Panc1 (cell line): ENCODE results near the gene GIPC3. TPM values are rescaled to one million over a fixed set of nuclear protein-coding genes. Genes with fewer than 3 reads are reported as not detected.

Source experiments
- ATAC-seq: fragments of 200-7000 bp; cut with Tn5 transposase; 2 replicates; pipeline ENCODE4 v1.9.1; 2020; ENCODE audit warnings: mild to moderate bottlenecking, moderate library complexity
- BruUV-seq: library from RNA; stranded (reverse); fragments of 400-500 nt; replicated peaks from 2 replicates; lab custom pipeline; 2021; lab: Mats Ljungman, UMichigan
- CTCF ChIA-PET: fragments of 300-600 bp; sonication (Branson Sonifier 250); formaldehyde crosslinking; loops from one replicate; lab custom pipeline; 2022; ENCODE audit warnings: antibody characterized with exemption; lab: Charles Lee
- POLR2A ChIA-PET: fragments of 300-600 bp; sonication (Branson Sonifier 250); formaldehyde crosslinking; loops from one replicate; lab custom pipeline; 2022; ENCODE audit warnings: antibody characterized with exemption; lab: Charles Lee
- DNase-seq: peaks from one replicate; pipeline ENCODE4 v3.0.0-alpha.2; 2010; ENCODE audit warnings: low read depth, low spot score
- H3K27ac ChIP-seq: 2 replicates; pipeline ENCODE4 v1.5.1; 2011; ENCODE audit warnings: mild to moderate bottlenecking, low read length, inconsistent platforms
- H3K27me3 ChIP-seq: fragments of 200-500 bp; sonication (Bioruptor generic); 2 replicates; pipeline ENCODE4 v1.6.0; 2014; ENCODE audit warnings: low read length, inconsistent platforms; ENCODE audit not compliant: control insufficient read depth, insufficient read depth
- H3K36me3 ChIP-seq: fragments of 200-500 bp; sonication (Bioruptor generic); 2 replicates; pipeline ENCODE4 v1.5.1; 2014; ENCODE audit warnings: inconsistent platforms, mild to moderate bottlenecking, low read length, moderate library complexity; ENCODE audit not compliant: control insufficient read depth, insufficient read depth
- H3K4me1 ChIP-seq: 2 replicates; pipeline ENCODE4 v1.5.1; 2011; ENCODE audit warnings: inconsistent platforms, mild to moderate bottlenecking, low read length, moderate library complexity; ENCODE audit not compliant: control insufficient read depth, insufficient read depth
- H3K4me3 ChIP-seq, 2 experiments: 2 replicates each; pipeline ENCODE4 v1.5.1; 2011 to 2012; ENCODE audit warnings: low read depth in 2 of 2, low read length in 2 of 2, mild to moderate bottlenecking in 2 of 2, inconsistent platforms in 1 of 2, moderate library complexity in 1 of 2
- H3K9me3 ChIP-seq: fragments of 200-500 bp; sonication (Bioruptor generic); 2 replicates; pipeline ENCODE4 v1.5.1; 2014; ENCODE audit warnings: low read depth, mild to moderate bottlenecking, inconsistent platforms, low read length, moderate library complexity; ENCODE audit not compliant: control insufficient read depth, insufficient read depth
- POLR2AphosphoS5 ChIP-seq: IDR thresholded peaks from 2 replicates; pipeline ENCODE4 v1.6.1; 2012; ENCODE audit warnings: mild to moderate bottlenecking, low read depth, low read length, moderate library complexity
- SIN3A ChIP-seq: IDR thresholded peaks from 2 replicates; pipeline ENCODE4 v1.6.1; 2012; ENCODE audit warnings: low read depth, mild to moderate bottlenecking, low read length, moderate library complexity, borderline replicate concordance; ENCODE audit not compliant: insufficient read depth
- TCF7L2 ChIP-seq: IDR thresholded peaks from 2 replicates; pipeline ENCODE4 v1.6.1; 2011; ENCODE audit warnings: mild to moderate bottlenecking, low read depth, low read length, inconsistent platforms
- in situ Hi-C: cut with HindIII; loops from 2 replicates; pipeline ENCODE4 v1.10.0; 2016; ENCODE audit warnings: low sequenced_read_pairs, low pct_unique_long_range_greater_than_20kb
- intact Hi-C: fragments of 100-400 bp; cut with micrococcal nuclease; formaldehyde crosslinking; loops from one replicate; pipeline ENCODE4 v1.10.0; 2022; ENCODE audit not compliant: unreplicated experiment
- total RNA-seq: library from RNA; stranded (reverse); gene quantifications from one replicate; pipeline ENCODE4 v1.2.1, GENCODE V29; 2021; ENCODE audit not compliant: unreplicated experiment
- TF ChIP-seq, protein P1 (sequence below): fragments of 450-650 bp; IDR thresholded peaks from 2 replicates; pipeline ENCODE4 v1.5.1; 2017; ENCODE audit warnings: mild to moderate bottlenecking
- TF ChIP-seq, protein P2 (sequence below), 2 experiments: IDR thresholded peaks; 2 replicates each; pipeline ENCODE4 v1.6.1; 2011 to 2012; ENCODE audit warnings: low read depth in 2 of 2, control low read depth in 1 of 2, low read length in 1 of 2, mild to moderate bottlenecking in 1 of 2, moderate library complexity in 1 of 2; ENCODE audit not compliant: insufficient read depth in 1 of 2

The GIPC3 gene
- total RNA-seq, 1 experiment from 2014 or later = 0.92 TPM

DNA sequence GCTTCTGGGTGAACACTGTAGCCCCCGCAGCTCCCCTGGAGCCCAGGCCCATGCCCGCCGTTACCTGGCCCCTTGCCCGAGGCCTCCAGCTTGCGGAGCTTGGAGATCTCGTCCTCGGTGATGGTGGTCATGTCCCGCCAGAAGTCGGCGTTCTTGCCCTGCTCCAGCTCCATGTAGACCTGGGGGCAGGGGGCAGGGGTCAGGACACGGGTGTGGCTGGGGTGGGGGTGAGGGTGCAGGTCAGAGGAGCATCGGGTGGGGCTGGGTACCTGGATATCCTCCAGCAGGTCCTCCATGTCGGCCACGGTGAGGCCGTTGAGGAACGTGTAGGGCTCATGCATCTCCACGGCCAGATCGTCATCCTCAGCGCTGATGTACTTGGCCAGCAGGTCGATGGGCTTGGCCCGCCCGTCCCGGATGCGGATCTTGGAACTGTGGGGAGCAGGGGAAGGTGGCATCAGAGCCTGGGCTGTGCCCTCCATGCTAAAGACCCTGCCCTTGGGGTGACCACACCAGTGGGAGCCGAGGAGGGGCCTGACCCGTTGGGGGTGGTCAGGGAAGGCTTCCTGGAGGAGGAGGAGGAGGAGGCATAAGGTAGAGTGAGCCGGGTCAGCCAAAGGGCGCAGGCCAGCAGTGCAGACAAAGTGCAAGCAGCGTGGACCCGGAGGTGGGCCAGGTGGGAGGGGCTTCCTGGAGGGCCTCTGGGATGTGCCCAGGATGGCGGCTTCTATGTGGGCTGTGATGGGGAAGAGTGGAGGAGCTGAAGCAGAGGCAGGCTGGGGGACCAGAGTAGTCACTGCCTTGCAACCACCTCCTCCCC is 33.7 kb downstream of the GIPC3 start:
- DNase-seq (no peak), ATAC-seq (no peak)
- POLR2A ChIA-PET = no interaction called here
- no peak overlapping the region for H3K27ac ChIP-seq
- in situ Hi-C loops (no loop called here), intact Hi-C loops (no loop called here)
- no peaks in the 10 kb centered on the region for H3K36me3 ChIP-seq
- H3K4me3 ChIP-seq = no peak overlapping the region
- CTCF ChIA-PET = interaction anchor here (0.6 kb wide), 1 partner anchor 11 kb away, joined by 3 read pairs; no protein-coding TSS in a partner anchor
- H3K9me3 ChIP-seq = no peaks in the 10 kb centered on the region
- H3K4me1 ChIP-seq = no peaks in the 10 kb centered on the region
- no TSS peak for BruUV-seq
- H3K27me3 ChIP-seq = no peaks in the 10 kb centered on the region
- TF ChIP-seq, protein P1, sequence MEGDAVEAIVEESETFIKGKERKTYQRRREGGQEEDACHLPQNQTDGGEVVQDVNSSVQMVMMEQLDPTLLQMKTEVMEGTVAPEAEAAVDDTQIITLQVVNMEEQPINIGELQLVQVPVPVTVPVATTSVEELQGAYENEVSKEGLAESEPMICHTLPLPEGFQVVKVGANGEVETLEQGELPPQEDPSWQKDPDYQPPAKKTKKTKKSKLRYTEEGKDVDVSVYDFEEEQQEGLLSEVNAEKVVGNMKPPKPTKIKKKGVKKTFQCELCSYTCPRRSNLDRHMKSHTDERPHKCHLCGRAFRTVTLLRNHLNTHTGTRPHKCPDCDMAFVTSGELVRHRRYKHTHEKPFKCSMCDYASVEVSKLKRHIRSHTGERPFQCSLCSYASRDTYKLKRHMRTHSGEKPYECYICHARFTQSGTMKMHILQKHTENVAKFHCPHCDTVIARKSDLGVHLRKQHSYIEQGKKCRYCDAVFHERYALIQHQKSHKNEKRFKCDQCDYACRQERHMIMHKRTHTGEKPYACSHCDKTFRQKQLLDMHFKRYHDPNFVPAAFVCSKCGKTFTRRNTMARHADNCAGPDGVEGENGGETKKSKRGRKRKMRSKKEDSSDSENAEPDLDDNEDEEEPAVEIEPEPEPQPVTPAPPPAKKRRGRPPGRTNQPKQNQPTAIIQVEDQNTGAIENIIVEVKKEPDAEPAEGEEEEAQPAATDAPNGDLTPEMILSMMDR = no peak; the same call in 1 of the 2 replicates
- TF ChIP-seq, protein P2, sequence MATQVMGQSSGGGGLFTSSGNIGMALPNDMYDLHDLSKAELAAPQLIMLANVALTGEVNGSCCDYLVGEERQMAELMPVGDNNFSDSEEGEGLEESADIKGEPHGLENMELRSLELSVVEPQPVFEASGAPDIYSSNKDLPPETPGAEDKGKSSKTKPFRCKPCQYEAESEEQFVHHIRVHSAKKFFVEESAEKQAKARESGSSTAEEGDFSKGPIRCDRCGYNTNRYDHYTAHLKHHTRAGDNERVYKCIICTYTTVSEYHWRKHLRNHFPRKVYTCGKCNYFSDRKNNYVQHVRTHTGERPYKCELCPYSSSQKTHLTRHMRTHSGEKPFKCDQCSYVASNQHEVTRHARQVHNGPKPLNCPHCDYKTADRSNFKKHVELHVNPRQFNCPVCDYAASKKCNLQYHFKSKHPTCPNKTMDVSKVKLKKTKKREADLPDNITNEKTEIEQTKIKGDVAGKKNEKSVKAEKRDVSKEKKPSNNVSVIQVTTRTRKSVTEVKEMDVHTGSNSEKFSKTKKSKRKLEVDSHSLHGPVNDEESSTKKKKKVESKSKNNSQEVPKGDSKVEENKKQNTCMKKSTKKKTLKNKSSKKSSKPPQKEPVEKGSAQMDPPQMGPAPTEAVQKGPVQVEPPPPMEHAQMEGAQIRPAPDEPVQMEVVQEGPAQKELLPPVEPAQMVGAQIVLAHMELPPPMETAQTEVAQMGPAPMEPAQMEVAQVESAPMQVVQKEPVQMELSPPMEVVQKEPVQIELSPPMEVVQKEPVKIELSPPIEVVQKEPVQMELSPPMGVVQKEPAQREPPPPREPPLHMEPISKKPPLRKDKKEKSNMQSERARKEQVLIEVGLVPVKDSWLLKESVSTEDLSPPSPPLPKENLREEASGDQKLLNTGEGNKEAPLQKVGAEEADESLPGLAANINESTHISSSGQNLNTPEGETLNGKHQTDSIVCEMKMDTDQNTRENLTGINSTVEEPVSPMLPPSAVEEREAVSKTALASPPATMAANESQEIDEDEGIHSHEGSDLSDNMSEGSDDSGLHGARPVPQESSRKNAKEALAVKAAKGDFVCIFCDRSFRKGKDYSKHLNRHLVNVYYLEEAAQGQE (IDR thresholded peaks at IDR 0.05; ENCODE audit: insufficient read depth in 1 of 2, low read depth in 2 of 2, low read length in 1 of 2) = no peak
- no peak for TF ChIP-seq POLR2AphosphoS5
- no peak for TF ChIP-seq SIN3A
- no peak for TF ChIP-seq TCF7L2

DNA sequence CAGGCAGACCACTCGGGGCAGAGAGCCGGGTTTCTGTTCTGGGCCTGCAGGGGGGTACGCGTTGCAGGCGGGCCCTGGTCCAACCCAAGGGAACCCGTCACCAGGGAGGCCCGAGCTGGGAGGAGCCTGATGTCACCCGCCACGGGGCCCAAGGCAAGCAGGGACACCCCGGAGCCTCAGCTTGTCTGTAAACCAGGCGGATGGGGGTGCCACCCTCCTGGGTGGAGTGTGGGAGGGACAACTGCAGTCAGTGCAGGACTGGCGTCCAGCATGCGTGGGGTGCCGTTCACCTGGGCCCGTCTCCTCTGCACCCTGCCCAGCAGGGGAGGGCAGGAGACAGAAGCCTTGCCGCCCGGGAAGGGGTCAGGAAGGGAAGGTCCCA is 34.3 kb downstream of the GIPC3 start:
- TF ChIP-seq, protein P1 = no peak
- TF ChIP-seq SIN3A = no peak
- no peak for TF ChIP-seq POLR2AphosphoS5
- TF ChIP-seq, protein P2 (IDR thresholded peaks at IDR 0.05; ENCODE audit: insufficient read depth in 1 of 2, low read depth in 2 of 2, low read length in 1 of 2) = no peak
- TF ChIP-seq TCF7L2 = no peak
- DNase-seq (no peak), ATAC-seq (no peak)
- in situ Hi-C loops (no loop called here), intact Hi-C loops (no loop called here)
- no peaks in the 10 kb centered on the region for H3K9me3 ChIP-seq
- H3K36me3 ChIP-seq = no peaks in the 10 kb centered on the region
- H3K27ac ChIP-seq = no peak overlapping the region
- BruUV-seq = no TSS peak
- H3K27me3 ChIP-seq = no peaks in the 10 kb centered on the region
- H3K4me3 ChIP-seq = no peak overlapping the region
- ChIA-PET POLR2A (no interaction called here), CTCF (no interaction called here)
- H3K4me1 ChIP-seq = no peaks in the 10 kb centered on the region
